ENCODE data around the gene GRAMD2B. TPM values are rescaled to one million over a fixed set of nuclear protein-coding genes. Genes with fewer than 3 reads are reported as not detected.

GRAMD2B gene
- total RNA-seq, 1 experiment from 2014 or later = 7.2 TPM

GRCh38 chr5:126454535-126454934 is 31.3 kb downstream of the GRAMD2B start (continued):
- TF ChIP-seq ELF1 (IDR thresholded peaks at IDR 0.05; ENCODE audit: borderline replicate concordance, low read depth) = no peak
- TF ChIP-seq ZNF274 (IDR thresholded peaks at IDR 0.05; ENCODE audit: low read depth, low read length) = no peak

- TF ChIP-seq ZNF274 (IDR thresholded peaks at IDR 0.05; ENCODE audit: low read depth, low read length) (no peak), EZH2phosphoT487 (IDR thresholded peaks at IDR 0.05; ENCODE audit: borderline replicate concordance) (no peak)
- H3K27me3 ChIP-seq (ENCODE audit: insufficient read depth, low read length) = no peaks in the 10 kb centered on the region
- H3K27ac ChIP-seq (ENCODE audit: low read depth, low read length) = no peak overlapping the region
- no peak overlapping the region for H3K4me2 ChIP-seq (ENCODE audit: low read length)
- H2AFZ ChIP-seq (ENCODE audit: low read depth, low read length, poor library complexity, severe bottlenecking) = no peak overlapping the region
- H3K79me2 ChIP-seq (ENCODE audit: insufficient read depth, low read length) = no peaks in the 10 kb centered on the region; the same call in 1 of the 2 replicates
- ATAC-seq (no peak), DNase-seq (ENCODE audit: low read depth, low spot score) (no peak)
- ChIA-PET RAD21 (ENCODE audit: low non-redundant PET in 1 of 2, low total read pairs in 2 of 2, uncharacterized antibody in 2 of 2, unreplicated experiment in 2 of 2) (no interaction called here), CTCF (no interaction called here), POLR2A (no interaction called here)
- peaks cover 0 to 6% of the 10 kb centered on the region in 2 experiments; a peak in 1 of 4 replicates for H3K36me3 ChIP-seq (ENCODE audit: control insufficient read depth in 1 of 2, insufficient read depth in 2 of 2, low read length in 2 of 2)
- intact Hi-C loops (cut with micrococcal nuclease) = no loop called here
- H3K4me3 ChIP-seq (replicated peaks in 1 of 2; ENCODE audit: low read depth in 1 of 2, low read length in 2 of 2) = no peak overlapping the region
- H4K20me1 ChIP-seq (ENCODE audit: insufficient read depth) = no peaks in the 10 kb centered on the region
- no peak overlapping the region for H3K9ac ChIP-seq (ENCODE audit: low read length)
- no TSS peak for BruUV-seq (replicated peaks)
- peaks cover 0 to 18% of the 10 kb centered on the region in 2 experiments; a peak in 2 of 4 replicates for H3K4me1 ChIP-seq (ENCODE audit: control insufficient read depth in 1 of 2, insufficient read depth in 2 of 2, low read length in 2 of 2)
- no peaks in the 10 kb centered on the region for H3K9me2 ChIP-seq (ENCODE audit: insufficient read depth)
- H3K9me3 ChIP-seq (ENCODE audit: control insufficient read depth in 1 of 2, insufficient read depth in 1 of 2, low read depth in 1 of 2, low read length in 2 of 2) = no peaks in the 10 kb centered on the region
Observed at GRCh38 chr5:126455264-126455663, 32.1 kb downstream of the GRAMD2B start.

DNA sequence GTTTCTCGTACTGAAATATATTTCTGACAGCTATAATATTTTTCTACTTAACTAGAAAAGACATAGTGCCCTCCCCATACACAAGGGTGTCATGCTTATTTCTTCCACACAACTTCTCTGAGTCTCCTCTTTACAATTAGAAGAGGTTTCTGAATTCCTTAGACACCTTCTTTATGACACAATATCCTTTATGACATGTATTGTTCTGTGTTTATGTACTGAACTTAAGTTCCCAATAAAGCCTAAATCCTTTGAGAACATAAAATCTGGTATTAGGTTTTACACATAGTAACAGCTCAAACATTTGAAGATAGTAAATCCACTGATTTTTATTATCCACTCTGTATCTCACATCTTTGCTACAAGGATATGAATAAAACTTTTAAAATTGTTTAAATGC is 32.5 kb downstream of the GRAMD2B start:
- ATAC-seq (no peak), DNase-seq (ENCODE audit: low read depth, low spot score) (no peak)
- intact Hi-C loops (cut with micrococcal nuclease) = no loop called here
- no peak overlapping the region for H3K27ac ChIP-seq (ENCODE audit: low read depth, low read length)
- no peak overlapping the region for H3K4me3 ChIP-seq (replicated peaks in 1 of 2; ENCODE audit: low read depth in 1 of 2, low read length in 2 of 2)
- no peaks in the 10 kb centered on the region for H4K20me1 ChIP-seq (ENCODE audit: insufficient read depth)
- POLR2A ChIA-PET = no interaction called here
- peaks cover 0 to 15% of the 10 kb centered on the region in 2 experiments; a peak in 1 of 4 replicates for H3K4me1 ChIP-seq (ENCODE audit: control insufficient read depth in 1 of 2, insufficient read depth in 2 of 2, low read length in 2 of 2)
- H3K9me3 ChIP-seq (ENCODE audit: control insufficient read depth in 1 of 2, insufficient read depth in 1 of 2, low read depth in 1 of 2, low read length in 2 of 2) = no peaks in the 10 kb centered on the region
- no peaks in the 10 kb centered on the region for H3K27me3 ChIP-seq (ENCODE audit: insufficient read depth, low read length)
- H3K9me2 ChIP-seq (ENCODE audit: insufficient read depth) = no peaks in the 10 kb centered on the region
- no peaks in the 10 kb centered on the region; the same call in 1 of the 2 replicates for H3K79me2 ChIP-seq (ENCODE audit: insufficient read depth, low read length)
- RAD21 ChIA-PET (ENCODE audit: low non-redundant PET in 1 of 2, low total read pairs in 2 of 2, uncharacterized antibody in 2 of 2, unreplicated experiment in 2 of 2) = no interaction called here
- CTCF ChIA-PET = no interaction called here
- no TSS peak for BruUV-seq (replicated peaks)
- no peak overlapping the region for H2AFZ ChIP-seq (ENCODE audit: low read depth, low read length, poor library complexity, severe bottlenecking)
- TF ChIP-seq CBX3 (IDR thresholded peaks at IDR 0.05; ENCODE audit: low read depth) (no peak), SRF (IDR thresholded peaks at IDR 0.05; ENCODE audit: low read depth) (no peak), ZBTB33 (IDR thresholded peaks at IDR 0.05; ENCODE audit: extremely low read depth, insufficient replicate concordance, low read length) (no peak), EZH2phosphoT487 (IDR thresholded peaks at IDR 0.05; ENCODE audit: borderline replicate concordance) (no peak), YY1 (IDR thresholded peaks at IDR 0.05; ENCODE audit: extremely low read depth, insufficient replicate concordance, low read depth, low read length) (no peak)
- H3K36me3 ChIP-seq (ENCODE audit: control insufficient read depth in 1 of 2, insufficient read depth in 2 of 2, low read length in 2 of 2) = peaks cover 0 to 6% of the 10 kb centered on the region in 2 experiments; a peak in 1 of 4 replicates
- no peak overlapping the region for H3K4me2 ChIP-seq (ENCODE audit: low read length)
- no peak overlapping the region for H3K9ac ChIP-seq (ENCODE audit: low read length)
